SK-N-SH treated with all-trans-retinoic acid at 6 μM for 48 hours (cell line): ENCODE measurements around the gene ZNF768.

ENCODE experiments used
- ATAC-seq: fragments of 200-7000 bp; cut with Tn5 transposase; 3 replicates; pipeline ENCODE4 v1.9.1; 2020; ENCODE audit warnings: mild to moderate bottlenecking, moderate library complexity
- ARNTL ChIP-seq: fragments of 450-650 bp; formaldehyde crosslinking; IDR thresholded peaks from 2 replicates; pipeline ENCODE4 v1.5.0; 2020; ENCODE audit warnings: low read depth, mild to moderate bottlenecking, moderate library complexity, borderline replicate concordance
- BACH2 ChIP-seq: fragments of 250-450 bp; sonication (Bioruptor Pico); IDR thresholded peaks from 2 replicates; pipeline ENCODE4 v1.9.0; 2021; ENCODE audit warnings: mild to moderate bottlenecking, borderline replicate concordance
- CSDC2 ChIP-seq: fragments of 250-450 bp; sonication (Bioruptor Pico); IDR thresholded peaks from 2 replicates; pipeline ENCODE4 v1.5.0; 2020; ENCODE audit warnings: mild to moderate bottlenecking, moderate library complexity
- ESRRG ChIP-seq: fragments of 250-450 bp; sonication (Bioruptor Pico); IDR thresholded peaks from 2 replicates; pipeline ENCODE4 v1.6.1; 2021; ENCODE audit warnings: mild to moderate bottlenecking
- GLIS3 ChIP-seq: fragments of 250-450 bp; sonication (Bioruptor Pico); IDR thresholded peaks from 2 replicates; pipeline ENCODE4 v1.5.0; 2020; ENCODE audit warnings: mild to moderate bottlenecking, moderate library complexity
- ISL1 ChIP-seq: fragments of 250-450 bp; sonication (Bioruptor Pico); IDR thresholded peaks from 2 replicates; pipeline ENCODE4 v2.1.2; 2022; ENCODE audit warnings: mild to moderate bottlenecking, moderate library complexity
- OSR1 ChIP-seq: fragments of 250-450 bp; sonication (Bioruptor Pico); IDR thresholded peaks from 2 replicates; pipeline ENCODE4 v1.8.0; 2022; ENCODE audit warnings: moderate library complexity, mild to moderate bottlenecking, inconsistent platforms
- PATZ1 ChIP-seq: fragments of 250-450 bp; sonication (Bioruptor Pico); IDR thresholded peaks from 2 replicates; pipeline ENCODE4 v1.8.0; 2020; ENCODE audit warnings: mild to moderate bottlenecking, moderate library complexity, borderline replicate concordance
- POU6F1 ChIP-seq: fragments of 250-450 bp; sonication (Bioruptor Pico); IDR thresholded peaks from 2 replicates; pipeline ENCODE4 v1.8.0; 2021; ENCODE audit warnings: low read depth, mild to moderate bottlenecking, moderate library complexity, borderline replicate concordance
- RARB ChIP-seq: fragments of 250-450 bp; sonication (Bioruptor Pico); IDR thresholded peaks from 2 replicates; pipeline ENCODE4 v1.8.0; 2021; ENCODE audit warnings: mild to moderate bottlenecking, moderate library complexity
- SNAI2 ChIP-seq: fragments of 250-450 bp; sonication (Bioruptor Pico); IDR thresholded peaks from 2 replicates; pipeline ENCODE4 v1.5.0; 2020; ENCODE audit warnings: mild to moderate bottlenecking, moderate library complexity
- TCF4 ChIP-seq: fragments of 250-450 bp; sonication (Bioruptor Pico); IDR thresholded peaks from 2 replicates; pipeline ENCODE4 v1.8.0; 2021; ENCODE audit warnings: mild to moderate bottlenecking, moderate library complexity, borderline replicate concordance
- TSHZ2 ChIP-seq: fragments of 250-450 bp; sonication (Bioruptor Pico); IDR thresholded peaks from 2 replicates; pipeline ENCODE4 v1.5.0; 2020; ENCODE audit warnings: mild to moderate bottlenecking, moderate library complexity
- ZFP3 ChIP-seq: fragments of 250-450 bp; sonication (Bioruptor Pico); IDR thresholded peaks from 2 replicates; pipeline ENCODE4 v1.5.0; 2020; ENCODE audit warnings: mild to moderate bottlenecking, moderate library complexity
- ZFP30 ChIP-seq: fragments of 450-650 bp; formaldehyde crosslinking; IDR thresholded peaks from 2 replicates; pipeline ENCODE4 v1.5.0; 2022; ENCODE audit warnings: mild to moderate bottlenecking, moderate library complexity
- ZNF565 ChIP-seq: fragments of 450-650 bp; formaldehyde crosslinking; conservative IDR thresholded peaks from 2 replicates; pipeline ENCODE4 v1.5.0; 2020; ENCODE audit warnings: low read depth, mild to moderate bottlenecking, moderate library complexity
- ZNF70 ChIP-seq: fragments of 450-650 bp; formaldehyde crosslinking; IDR thresholded peaks from 2 replicates; pipeline ENCODE4 v1.5.0; 2020; ENCODE audit warnings: mild to moderate bottlenecking, moderate library complexity
- ZNF8 ChIP-seq: fragments of 450-650 bp; formaldehyde crosslinking; IDR thresholded peaks from 2 replicates; pipeline ENCODE4 v1.5.0; 2020; ENCODE audit warnings: mild to moderate bottlenecking, moderate library complexity

The ZNF768 gene

GRCh38 chr16:30530163-30531037, 4.0 kb upstream of the ZNF768 start:
- TF ChIP-seq POU6F1 (no peak), RARB (CRISPR knock-in tag) (no peak), ZFP30 (CRISPR knock-in tag) (no peak), SNAI2 (CRISPR knock-in tag) (no peak), ZNF70 (CRISPR knock-in tag) (no peak), ZNF8 (CRISPR knock-in tag) (no peak), CSDC2 (CRISPR knock-in tag) (no peak), PATZ1 (CRISPR knock-in tag) (no peak)
- no peak for ATAC-seq

- no peak for TF ChIP-seq GLIS3 (CRISPR knock-in tag)
- no peak for TF ChIP-seq OSR1 (CRISPR knock-in tag)
- no peak for TF ChIP-seq TSHZ2 (CRISPR knock-in tag)
- no peak for TF ChIP-seq ARNTL (CRISPR knock-in tag)
- no peak for TF ChIP-seq BACH2 (CRISPR knock-in tag)
- no peak for TF ChIP-seq CSDC2 (CRISPR knock-in tag)
- TF ChIP-seq SNAI2 (CRISPR knock-in tag), result no peak
- TF ChIP-seq, all 23 proteins: peak for 0
- no peak for ATAC-seq
Measured at GRCh38 chr16:30528799-30529457, 2.6 kb upstream of the ZNF768 start.

- TF ChIP-seq TCF4 (CRISPR knock-in tag) (no peak), ZFP3 (CRISPR knock-in tag) (no peak), ZNF70 (CRISPR knock-in tag) (no peak), ZNF8 (CRISPR knock-in tag) (no peak), PATZ1 (CRISPR knock-in tag) (no peak), RARB (CRISPR knock-in tag) (no peak), ISL1 (no peak), GLIS3 (CRISPR knock-in tag) (no peak), ZFP30 (CRISPR knock-in tag) (no peak), POU6F1 (no peak), ESRRG (CRISPR knock-in tag) (no peak), ARNTL (CRISPR knock-in tag) (no peak), SNAI2 (CRISPR knock-in tag) (no peak), OSR1 (CRISPR knock-in tag) (no peak), ZNF565 (CRISPR knock-in tag) (no peak), CSDC2 (CRISPR knock-in tag) (no peak)
- no peak for ATAC-seq
Measured at GRCh38 chr16:30527635-30528178, 1.3 kb upstream of the ZNF768 start.
